SK-N-SH treated with all-trans-retinoic acid at 6 μM for 48 hours (cell line): ENCODE data around the gene TMEM131L.

Experiments
- CSRNP3 ChIP-seq: fragments of 250-450 bp; sonication (Bioruptor Pico); IDR thresholded peaks from 2 replicates; pipeline ENCODE4 v1.5.1; 2021; ENCODE audit warnings: mild to moderate bottlenecking, moderate library complexity
- OSR1 ChIP-seq: fragments of 250-450 bp; sonication (Bioruptor Pico); IDR thresholded peaks from 2 replicates; pipeline ENCODE4 v1.8.0; 2022; ENCODE audit warnings: moderate library complexity, mild to moderate bottlenecking, inconsistent platforms
- PATZ1 ChIP-seq: fragments of 250-450 bp; sonication (Bioruptor Pico); IDR thresholded peaks from 2 replicates; pipeline ENCODE4 v1.8.0; 2020; ENCODE audit warnings: mild to moderate bottlenecking, moderate library complexity, borderline replicate concordance
- PPARA ChIP-seq: fragments of 250-450 bp; sonication (Bioruptor Pico); IDR thresholded peaks from 2 replicates; pipeline ENCODE4 v1.5.0; 2020; ENCODE audit warnings: mild to moderate bottlenecking, borderline replicate concordance

- TF ChIP-seq CSRNP3 (CRISPR knock-in tag) (no peak), PATZ1 (CRISPR knock-in tag) (no peak), PPARA (CRISPR knock-in tag) (no peak), OSR1 (CRISPR knock-in tag) (no peak)
Observed at GRCh38 chr4:153610623-153611376, 144.6 kb downstream of the TMEM131L start.
